Kidney tubule cell (primary cell): ENCODE results near the gene SMAD4.
"Not testable (repeated sequence)": the region's sequence is repeated elsewhere in the genome, so short reads cannot be mapped to it uniquely, and the experiment has no call there.

Experiments
- DNase-seq: peaks from one replicate; pipeline ENCODE4 v3.0.0-alpha.2; 2018; ENCODE audit warnings: low spot score

Gene SMAD4

DNA sequence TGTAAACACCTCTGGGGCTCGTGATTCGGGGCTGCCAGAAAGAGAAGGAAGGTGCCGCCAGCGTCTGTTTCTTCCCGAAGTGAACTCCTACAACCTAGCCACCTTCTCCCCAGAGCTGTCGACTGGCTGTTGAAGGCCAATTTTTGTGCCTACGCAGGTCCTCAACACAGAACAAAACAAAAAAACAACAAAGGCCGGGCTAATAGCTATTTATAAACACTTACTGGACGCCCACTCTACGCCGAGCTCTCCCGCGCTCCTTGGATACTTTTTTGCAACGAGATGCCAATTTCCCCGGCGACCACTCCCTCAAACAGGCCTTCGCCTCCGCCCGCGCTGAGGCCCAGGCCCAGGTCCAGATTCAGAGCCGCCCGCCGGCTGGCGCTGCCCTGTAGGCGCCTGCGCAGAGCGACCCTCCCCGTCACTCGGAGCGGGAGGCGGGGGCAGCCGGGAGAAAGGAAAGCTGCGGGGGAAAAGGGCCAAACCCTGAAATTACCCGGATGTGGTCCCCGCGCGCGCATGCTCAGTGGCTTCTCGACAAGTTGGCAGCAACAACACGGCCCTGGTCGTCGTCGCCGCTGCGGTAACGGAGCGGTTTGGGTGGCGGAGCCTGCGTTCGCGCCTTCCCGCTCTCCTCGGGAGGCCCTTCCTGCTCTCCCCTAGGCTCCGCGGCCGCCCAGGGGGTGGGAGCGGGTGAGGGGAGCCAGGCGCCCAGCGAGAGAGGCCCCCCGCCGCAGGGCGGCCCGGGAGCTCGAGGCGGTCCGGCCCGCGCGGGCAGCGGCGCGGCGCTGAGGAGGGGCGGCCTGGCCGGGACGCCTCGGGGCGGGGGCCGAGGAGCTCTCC, at the start of gene SMAD4:
Gene SMAD4 (plus strand): TSS at position 520 of the 843 bp plus-strand sequence. CDS start 16,834 bp downstream, outside the sequence.
- DNase-seq: peak; percentile 96

DNA sequence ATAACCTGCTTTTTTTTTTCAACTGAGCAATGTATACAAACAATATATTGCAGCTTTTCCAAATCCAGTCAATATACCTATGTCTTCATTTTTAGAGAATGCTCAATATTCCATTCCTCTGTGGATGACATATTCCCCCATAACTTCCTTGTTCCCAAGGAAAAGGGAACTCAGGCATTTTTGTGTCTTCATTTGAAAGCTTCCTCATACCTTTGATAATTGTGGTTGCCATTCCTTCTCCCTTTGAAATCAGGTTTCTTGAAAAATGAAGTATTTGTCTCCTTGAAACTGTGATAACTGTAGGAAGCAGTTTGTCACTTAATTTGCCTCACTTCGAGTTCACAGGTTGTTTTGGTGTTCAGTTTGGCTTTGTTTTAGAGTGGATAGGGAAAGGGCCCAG, 48.6 kb upstream of the SMAD4 start:
- DNase-seq: peak; percentile 84

DNA sequence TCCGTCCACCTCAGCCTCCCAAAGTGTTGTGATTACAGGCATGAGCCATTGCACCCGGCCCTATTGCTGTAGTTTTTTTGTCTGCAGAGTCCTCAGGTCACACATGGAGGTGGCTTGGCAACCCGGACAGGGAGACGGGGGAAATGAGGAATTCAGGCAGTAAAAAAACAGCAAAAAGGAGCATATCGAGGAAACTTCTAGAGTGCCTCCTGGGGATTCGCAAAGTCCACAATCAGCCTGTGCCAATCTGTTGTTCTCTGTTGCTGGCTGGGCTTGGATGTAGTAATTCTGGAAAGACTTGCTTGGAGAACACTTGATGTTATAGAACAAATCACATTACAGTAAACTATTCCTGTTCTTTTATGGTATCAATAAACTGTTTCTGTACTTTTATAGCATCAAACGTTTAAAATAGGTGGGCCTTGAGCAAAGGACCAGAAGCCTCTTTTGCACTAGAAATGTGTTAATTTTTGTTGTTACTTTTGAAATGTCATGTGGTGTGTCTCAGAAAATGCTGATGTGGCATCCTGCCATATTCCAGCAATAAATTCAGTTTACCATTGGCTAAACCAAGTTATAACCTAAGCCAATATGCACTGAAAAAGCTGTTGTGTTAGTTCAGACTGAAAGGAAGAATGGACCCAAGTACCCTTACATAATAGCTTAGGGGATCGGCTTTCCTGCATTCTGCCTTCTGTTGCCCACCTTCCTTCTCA, 47.8 kb upstream of the SMAD4 start:
- no peak for DNase-seq

DNA sequence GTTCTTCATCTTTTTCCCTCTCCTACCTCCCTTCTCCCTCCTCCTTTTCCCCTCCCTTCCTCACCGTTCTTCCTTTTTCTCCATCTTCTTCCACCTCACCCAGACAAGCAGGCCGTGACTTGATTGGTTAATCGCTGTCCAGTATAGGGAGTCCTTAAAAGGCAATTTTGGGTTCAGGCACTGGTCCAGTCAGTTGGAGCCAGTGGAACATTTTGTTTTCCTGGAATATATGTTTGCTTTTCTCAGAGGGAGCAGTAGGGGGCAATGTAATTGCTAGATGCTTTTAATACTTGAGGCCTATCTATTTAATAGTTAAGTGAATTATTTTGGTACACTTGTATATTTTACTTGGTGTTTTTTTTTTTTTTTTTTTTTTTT, 47.2 kb upstream of the SMAD4 start:
- no peak for DNase-seq

DNA sequence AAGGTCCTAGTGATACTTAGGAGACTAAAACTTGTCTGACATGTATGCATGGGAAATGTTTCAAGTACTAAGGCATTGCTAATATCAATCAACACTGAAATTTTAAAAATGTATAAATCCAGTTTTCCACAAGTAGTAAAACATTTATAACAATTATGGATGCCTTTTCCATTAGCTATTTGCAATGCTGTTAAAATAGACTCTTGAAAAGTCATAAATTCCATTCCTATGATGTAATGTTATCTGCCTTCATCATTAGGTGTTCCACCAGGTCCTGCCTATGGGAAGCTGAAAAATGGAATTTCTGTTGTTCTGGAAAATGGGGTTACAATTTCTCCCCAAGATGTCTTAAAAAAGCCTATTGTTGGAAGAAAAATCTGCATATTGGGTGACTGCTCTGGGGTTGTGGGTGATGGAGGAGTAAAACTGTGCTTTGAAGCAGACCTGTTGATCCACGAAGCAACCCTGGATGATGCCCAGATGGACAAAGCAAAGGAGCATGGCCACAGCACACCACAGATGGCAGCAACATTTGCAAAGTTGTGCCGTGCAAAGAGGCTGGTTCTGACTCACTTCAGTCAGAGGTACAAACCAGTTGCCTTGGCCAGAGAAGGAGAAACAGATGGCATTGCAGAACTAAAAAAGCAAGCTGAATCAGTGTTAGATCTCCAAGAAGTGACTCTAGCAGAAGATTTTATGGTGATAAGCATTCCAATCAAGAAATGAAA, 43.5 kb upstream of the SMAD4 start:
- peak; percentile 83 for DNase-seq

DNA sequence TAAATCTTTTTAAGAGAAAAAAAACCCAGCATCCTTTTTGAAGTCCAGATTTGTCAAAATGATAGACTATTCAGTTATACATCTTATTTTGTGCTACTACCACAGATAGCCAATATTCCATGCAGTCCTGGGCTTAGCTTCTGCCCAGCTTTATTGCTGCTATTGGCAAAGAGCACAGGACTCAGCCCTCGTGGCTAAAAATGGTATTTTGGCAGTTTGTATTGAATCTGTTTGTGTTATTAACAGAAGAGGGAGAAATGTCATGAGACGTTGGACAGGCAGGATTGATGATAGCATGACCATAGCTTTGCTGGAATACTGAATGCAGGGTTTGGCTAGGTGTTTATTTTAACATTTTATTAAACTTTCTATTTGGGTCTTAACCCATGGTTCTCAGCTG, 42.8 kb upstream of the SMAD4 start:
- DNase-seq: no peak

DNA sequence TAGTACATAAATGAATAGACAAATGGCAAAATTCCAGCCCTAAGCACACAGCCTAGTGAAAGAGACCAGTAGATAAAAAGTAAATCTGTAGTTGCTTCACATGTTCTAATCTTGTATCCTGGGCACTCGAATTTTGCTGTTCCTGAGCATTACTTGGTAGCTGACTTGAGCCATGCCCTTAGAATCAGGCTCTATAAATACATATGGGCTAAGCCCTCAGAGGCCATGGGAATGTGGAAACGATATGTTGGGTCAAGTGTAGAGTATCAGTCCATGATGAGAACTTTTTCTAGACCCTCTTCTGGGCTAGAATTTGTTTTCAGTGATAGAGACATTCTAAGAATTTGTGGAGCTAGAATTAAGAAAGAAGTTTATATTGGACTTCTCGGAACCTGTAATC, 40.3 kb upstream of the SMAD4 start:
- DNase-seq: no peak

DNA sequence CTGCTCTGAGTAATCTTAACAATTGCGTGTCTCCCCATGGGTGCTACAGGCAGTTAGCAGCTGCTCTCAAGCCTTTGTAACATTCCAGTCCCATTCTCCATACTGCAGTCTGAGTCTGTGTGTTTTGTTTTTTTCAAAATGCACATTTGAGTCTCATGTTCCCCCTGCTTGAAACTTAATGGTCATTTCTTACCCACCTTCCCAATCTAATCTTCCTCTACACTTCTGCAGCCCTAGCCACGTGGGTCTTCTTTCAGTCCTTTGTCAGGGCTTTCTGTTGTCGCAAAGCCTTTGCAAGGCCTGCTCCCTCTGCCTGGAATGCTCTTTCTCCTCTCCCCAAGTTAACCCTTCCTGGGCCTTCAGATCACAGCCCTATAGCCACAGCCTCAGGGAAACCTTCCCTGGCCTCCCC, 37.7 kb upstream of the SMAD4 start:
- no peak for DNase-seq

DNA sequence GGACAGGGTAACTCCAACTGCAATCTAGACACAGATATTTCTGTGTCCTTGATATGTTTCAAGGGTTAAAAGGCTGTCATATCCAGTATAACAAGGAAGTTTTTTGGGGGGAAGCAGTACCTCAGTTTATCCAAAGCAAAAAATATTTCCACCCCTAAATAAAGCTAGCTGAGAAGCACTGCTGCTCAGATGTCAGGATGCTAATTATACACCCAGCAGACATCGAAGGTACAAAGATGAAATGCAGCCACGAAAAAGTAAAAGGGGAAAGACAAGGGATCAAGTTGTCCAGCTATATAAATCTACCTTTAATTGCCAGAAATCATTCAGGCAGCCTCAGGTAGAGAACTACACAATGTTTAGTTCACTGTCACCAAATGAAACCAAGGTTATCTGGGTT, 36.0 kb upstream of the SMAD4 start:
- DNase-seq: no peak

DNA sequence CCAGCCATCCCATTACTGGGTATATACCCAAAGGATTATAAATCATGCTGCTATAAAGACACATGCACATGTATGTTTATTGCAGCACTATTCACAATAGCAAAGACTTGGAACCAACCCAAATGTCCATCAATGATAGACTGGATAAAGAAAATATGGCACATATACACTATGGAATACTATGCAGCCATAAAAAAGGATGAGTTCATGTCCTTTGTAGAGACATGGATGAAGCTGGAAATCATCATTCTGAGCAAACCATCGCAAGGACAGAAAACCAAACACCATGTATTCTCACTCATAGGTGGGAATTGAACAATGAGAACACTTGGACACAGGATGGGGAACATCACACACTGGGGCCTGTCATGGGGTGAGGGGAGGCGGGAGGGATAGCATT, 26.8 kb upstream of the SMAD4 start:
- not testable (repeated sequence) for DNase-seq

DNA sequence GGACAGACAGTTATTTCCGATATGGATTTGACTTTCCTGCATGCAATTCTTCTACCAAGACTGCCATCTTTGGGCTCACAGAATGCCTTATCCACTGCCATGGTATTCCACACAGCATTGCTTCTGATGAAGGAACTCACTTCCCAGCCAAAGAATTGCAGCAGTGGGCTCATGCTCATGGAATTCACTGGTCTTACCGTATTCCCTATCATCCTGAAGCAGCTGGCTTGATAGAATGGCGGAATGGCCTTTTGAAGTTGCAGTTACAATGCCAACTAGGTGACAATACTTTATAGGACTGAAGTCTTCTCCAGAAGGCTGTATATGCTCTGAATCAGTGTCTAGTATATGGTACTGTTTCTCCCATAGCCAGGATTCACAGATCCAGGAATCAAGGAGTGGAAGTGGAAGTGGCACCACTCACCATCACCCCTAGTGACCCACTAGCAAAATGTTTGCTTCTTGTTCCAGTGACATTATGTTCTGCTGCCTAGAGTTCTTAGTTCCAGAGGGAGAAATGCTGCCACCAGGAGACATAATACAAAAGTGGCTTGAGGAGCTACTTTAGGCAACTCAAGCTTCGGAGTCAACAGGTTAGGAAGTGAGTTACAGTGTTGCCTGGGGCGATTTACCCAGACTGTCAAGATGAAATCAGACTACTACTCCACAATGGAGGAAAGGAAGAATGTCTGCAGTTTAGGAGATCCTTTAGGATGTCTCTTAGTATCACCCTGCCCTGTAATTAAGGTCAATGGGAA, 23.8 kb upstream of the SMAD4 start:
- DNase-seq: no peak

DNA sequence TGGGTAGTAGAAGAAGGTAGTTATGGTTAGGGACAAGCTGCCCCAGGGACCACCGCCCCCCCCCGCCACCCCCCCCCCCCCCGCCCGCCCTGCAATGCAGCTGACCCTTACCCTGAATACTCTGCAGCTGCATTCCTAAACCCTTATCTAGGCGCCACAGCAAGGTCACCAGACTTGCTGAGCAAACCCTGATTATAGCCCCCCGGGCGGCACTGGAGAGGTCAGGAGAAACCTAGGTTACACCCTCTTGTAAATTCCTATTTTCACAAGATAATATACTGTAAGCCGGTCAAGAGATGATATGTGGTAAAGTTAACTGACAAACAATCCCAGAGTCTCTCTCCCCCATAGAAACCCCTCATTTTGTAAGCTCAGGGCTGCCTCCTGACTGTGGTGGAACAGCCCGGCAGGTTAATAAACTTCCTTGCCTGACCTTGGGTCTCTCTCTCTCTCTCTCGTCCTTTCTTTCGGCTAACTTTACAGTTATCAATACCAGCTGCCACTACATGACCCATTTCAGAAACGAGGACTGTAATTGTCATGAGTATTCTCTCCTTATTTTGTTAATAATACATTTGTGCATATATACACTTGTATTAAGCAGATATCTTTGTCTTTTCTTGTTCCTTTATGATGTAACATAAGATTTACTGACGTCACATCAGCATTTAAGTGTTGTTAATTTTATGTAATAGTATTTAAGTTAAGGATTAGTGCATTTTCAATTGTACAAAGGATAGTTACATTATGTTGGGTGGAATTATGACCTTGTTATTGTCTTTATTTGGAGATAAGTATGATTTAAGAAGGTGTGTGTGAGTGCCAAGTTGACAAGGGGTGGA, 22.8 kb upstream of the SMAD4 start:
- no peak for DNase-seq

DNA sequence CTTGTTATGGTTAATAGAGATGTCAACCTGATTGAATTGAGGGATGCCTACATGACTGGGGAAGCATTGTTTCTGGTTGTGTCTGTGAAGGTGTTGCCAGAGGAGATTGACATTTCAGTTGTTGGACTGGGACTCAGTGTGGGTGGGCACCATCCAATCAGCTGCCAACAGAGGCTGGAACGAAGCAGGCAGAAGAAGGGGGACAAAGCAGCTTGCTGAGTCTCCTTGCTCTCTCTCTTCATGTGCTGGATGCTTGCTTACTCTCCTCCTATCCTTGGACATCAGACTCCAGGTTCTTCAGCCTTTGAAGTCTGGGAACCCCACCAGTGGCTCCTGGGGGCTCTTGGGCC, 22.2 kb upstream of the SMAD4 start:
- no peak for DNase-seq

DNA sequence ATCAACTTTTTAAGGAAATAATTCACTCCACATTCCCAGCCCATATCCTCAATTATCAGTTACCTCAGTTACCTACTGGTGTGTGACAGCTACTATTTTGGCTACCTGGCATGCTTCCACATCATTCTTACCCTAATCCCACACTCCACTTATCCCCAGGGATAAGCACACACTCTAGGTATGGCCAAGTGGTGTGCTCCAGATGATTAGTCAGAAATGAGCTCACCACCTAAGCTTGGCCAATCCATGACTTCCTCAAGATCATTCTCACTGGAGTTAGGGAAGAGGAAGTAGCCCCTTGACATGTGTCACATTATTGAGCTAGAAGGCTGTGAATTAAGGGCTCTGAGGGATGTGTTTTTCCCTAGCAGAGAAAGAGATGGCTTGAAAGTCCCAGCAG, 20.9 kb upstream of the SMAD4 start:
- DNase-seq: peak; percentile 94

DNA sequence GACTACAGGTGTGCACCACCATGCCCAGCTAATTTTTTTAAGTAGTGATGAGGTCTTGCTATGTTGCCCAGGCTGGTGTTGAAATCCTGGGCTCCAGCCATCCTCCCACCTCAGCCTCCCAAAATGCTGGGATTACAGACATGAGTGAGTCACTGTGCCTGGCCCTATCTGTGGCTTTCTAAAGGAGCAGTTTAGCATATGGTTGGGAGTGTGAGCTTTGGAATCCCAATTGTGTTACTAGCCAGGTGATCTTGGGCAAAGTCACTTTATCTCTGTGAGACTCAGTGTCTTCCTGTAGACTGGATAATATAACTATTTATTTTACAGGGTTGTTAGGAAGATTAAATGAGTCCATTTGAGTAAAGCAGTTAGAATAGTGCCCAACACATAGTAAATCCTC, 19.8 kb upstream of the SMAD4 start:
- DNase-seq: no peak

DNA sequence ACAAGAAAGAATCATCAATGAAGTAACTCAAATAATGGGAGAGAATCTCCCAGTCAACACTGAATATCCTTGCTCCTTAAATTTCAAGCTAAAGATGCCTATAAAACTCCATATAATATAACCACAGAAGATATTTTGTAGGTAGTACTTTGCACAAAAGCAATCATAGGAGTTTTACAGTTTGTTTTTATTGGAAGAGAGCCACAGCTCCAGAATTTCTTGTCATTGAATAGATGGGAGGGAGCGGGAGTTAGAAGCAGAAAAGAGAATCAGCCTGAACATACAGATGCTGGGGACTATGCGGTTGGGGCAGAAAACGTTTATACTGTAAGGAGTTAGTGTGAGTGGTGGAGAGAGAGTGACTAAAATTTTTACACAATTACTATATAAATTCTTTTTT, 18.3 kb upstream of the SMAD4 start:
- DNase-seq: no peak

DNA sequence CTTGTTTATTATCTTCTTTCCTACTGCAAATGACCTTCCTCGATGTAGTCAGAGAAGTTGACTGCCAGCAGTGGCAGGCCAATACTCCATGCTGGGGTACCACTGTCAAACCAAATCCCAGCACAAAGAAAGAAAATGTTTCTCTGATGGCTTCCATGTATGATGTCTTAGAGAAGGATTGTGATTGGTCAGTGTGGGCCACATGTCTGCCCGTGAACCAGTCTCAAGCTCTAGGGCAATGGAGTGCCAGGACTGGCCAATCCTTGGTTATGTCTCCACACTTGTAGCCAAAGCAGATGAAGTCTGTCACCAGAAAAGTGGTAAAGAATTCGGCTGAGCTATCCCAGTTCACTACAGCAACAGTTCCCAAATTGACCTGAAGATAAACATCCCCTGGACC, 17.6 kb upstream of the SMAD4 start:
- no peak for DNase-seq

DNA sequence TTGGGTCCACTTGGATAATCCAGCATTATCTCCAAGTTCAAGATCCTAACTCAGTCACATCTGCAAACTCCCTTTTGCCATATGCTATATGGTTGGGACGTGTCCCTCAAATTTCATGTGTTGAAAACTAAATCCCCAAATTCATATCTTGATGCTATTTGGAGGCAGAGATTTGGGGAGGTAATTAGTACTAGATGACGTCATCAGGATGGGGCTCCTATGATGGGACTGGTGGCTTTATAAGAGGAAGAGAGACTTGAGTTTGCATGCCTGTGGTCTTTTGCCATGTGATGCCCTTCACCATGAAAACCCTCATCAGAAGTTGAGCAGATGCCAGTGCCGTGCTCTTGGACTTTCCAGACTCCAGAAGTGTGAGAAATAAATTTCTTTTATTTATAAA, 16.8 kb upstream of the SMAD4 start:
- no peak for DNase-seq

DNA sequence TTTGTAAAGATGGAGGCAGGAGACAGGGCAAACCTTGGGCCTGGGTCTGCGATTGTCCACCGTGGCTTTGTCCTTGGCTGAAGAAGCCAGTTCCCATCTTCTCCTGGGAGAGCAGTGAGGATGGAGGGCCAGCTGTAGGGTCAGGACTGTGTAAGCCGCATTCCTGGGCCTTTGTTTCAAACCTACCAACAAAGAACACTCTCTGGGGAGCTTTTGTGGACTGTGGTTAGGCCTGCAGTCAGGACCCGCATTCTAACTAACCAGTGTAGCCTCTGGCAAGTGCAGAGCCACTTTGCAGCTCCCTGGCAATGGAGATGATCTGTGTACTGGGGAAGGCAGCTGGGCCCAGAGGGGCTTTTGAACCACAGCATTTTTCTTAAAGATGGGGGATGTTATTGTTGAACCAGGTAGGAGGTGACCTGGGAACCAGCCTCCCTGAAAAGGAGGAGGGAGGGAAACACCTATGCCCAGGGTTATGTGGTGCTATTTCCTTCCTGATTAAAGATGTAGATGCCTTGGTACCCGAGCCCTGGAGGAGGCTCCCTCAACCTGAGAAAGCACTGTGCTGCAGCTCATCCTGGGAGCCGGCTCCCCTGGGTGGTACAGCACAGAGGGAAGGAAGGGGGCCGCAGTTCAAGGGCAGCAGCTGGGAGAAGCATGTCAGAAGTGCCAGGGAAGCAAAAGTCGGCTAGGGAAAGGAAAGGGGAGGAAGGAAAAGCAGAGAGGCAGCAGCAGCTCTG, 12.7 kb upstream of the SMAD4 start:
- no peak for DNase-seq

DNA sequence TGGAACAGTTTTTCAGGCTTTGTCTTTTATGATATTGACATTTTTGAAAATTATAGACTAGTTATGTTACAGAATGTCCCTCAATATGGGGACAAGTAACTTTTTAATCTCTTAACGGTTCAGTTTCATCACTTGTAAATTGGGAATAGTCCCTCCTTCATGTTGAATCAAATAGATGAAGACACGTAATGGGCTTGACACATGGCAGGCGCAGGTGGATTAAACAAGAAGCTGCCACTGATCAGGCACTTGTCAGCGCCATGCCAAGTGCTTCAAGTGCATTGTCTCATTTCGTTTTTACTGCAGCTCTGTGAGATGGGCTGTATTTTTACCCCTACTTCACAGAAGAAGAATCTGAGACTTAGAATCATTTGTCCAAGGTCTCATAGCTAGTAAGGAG, 9.5 kb upstream of the SMAD4 start:
- no peak for DNase-seq
